Upper lobe of left lung (tissue), 6 donors: Measurements from ENCODE around the gene DPP6. TPM values are rescaled to one million over a fixed set of nuclear protein-coding genes. Genes with fewer than 3 reads are reported as not detected.

Experiments
- ATAC-seq, 2 donors: fragments of 200-7000 bp; cut with Tn5 transposase; one replicate each; pipeline ENCODE4 v1.9.1; 2022; ENCODE audit warnings: mild to moderate bottlenecking in 2 of 2, moderate library complexity in 2 of 2; ENCODE audit not compliant: low FRiP score in 2 of 2
- DNase-seq, 2 donors: peaks; one replicate each; pipeline ENCODE4 v3.0.0-alpha.2; 2019 to 2020
- H3K27ac ChIP-seq, 4 donors: fragments of 200-600 bp; sonication (generic); one replicate each; pipeline ENCODE4 v1.5.1; 2016 to 2019
- H3K27me3 ChIP-seq, 4 donors: fragments of 200-600 bp; sonication (generic); one replicate each; pipeline ENCODE4 v1.5.1; 2017 to 2019
- H3K36me3 ChIP-seq, 4 donors: fragments of 200-600 bp; sonication (generic); one replicate each; pipeline ENCODE4 v1.5.1; 2016 to 2019
- H3K4me1 ChIP-seq, 4 donors: fragments of 200-600 bp; sonication (generic); one replicate each; pipeline ENCODE4 v1.5.1; 2018 to 2019
- H3K4me3 ChIP-seq, 4 donors: fragments of 200-600 bp; sonication (generic); one replicate each; pipeline ENCODE4 v1.5.1; 2017 to 2019; ENCODE audit warnings: mild to moderate bottlenecking in 2 of 4, moderate library complexity in 1 of 4
- H3K9me3 ChIP-seq, 4 donors: fragments of 200-600 bp; sonication (generic); one replicate each; pipeline ENCODE4 v1.5.1; 2018 to 2019
- EP300 ChIP-seq, 4 donors: sonication (generic); formaldehyde crosslinking; IDR thresholded peaks; one replicate each; pipeline ENCODE4 v1.5.1; 2017; ENCODE audit warnings: antibody characterized with exemption in 4 of 4, control low read depth in 2 of 4
- POLR2A ChIP-seq, 4 donors: fragments of 450-650 bp; IDR thresholded peaks; one replicate each; pipeline ENCODE4 v1.5.1; 2016 to 2017; ENCODE audit warnings: antibody characterized with exemption in 4 of 4, mild to moderate bottlenecking in 2 of 4
- POLR2AphosphoS5 ChIP-seq, 2 donors: sonication (generic); formaldehyde crosslinking; IDR thresholded peaks; one replicate each; pipeline ENCODE4 v1.5.1; 2017; ENCODE audit warnings: antibody characterized with exemption in 2 of 2
- WGBS, 2 donors: methylation state at CpG; one replicate each; pipeline ENCODE4 v1.1.5; 2017 to 2018; 5-methylcytosine and 5-hydroxymethylcytosine counted together
- total RNA-seq, 6 donors: library from RNA; depleted of rRNA in 4 of 6; stranded (reverse); fragments of >200 nt in 4 of 6; gene quantifications; one replicate each; pipeline versions ENCODE4 v1.1.0 to v1.2.1, GENCODE V29; 2016 to 2021
- TF ChIP-seq, protein P1 (sequence below), 6 experiments: fragments of 450-650 bp in 4 of 6; fragments of 200-600 bp in 2 of 6; sonication (generic) in 2 of 6; IDR thresholded peaks; one replicate each; pipeline ENCODE4 v1.5.1; 2016 to 2019; ENCODE audit warnings: antibody characterized with exemption in 6 of 6
- donor health status: DM: no; HTN: no; CAD: no; lungs with moderate emphysema.
- donor health status: DM: no; HTN: yes; CAD: no; lungs with severe emphysema.

DPP6 gene
- total RNA-seq, 6 donors from 2014 or later: 0.49 to 3.1 (median 0.86) TPM; not detected in 2

DNA sequence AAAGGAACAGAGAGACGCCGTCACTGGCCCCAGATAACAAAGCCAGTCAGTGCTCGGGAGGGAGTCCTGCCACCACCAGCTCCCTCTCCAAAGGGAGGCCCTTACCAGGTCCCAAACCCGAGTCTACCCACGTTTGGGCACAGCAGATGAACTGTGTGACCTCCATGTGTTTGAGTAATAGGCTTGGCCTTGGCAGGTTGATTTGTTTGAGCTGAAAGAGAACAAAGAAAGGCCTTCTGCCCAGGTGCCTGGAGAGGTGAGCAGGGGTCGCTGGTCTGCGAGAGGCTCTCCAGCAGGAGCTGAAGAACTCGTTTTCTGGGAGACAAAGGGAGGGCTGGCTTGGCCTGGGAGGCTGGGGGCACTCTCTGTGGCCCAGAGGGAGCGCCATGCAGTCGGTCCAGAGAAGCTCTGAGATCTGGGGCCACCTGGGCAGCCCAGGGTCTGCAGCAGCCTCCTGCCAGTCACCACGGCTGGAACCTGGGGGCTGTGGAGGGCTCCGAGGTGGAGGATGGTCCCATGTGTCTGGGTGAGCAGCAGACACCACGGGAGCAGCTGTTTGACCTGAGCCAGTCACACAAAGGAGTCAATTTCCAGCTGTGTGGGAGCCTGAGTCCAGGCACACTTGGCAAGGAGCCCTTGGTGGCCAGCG, 851.0 kb downstream of the DPP6 start:
- Histone ChIP-seq H3K4me3 (no peak overlapping the region), H3K36me3 (no peaks in the 10 kb centered on the region), H3K9me3 (no peaks in the 10 kb centered on the region), H3K27me3 (no peaks in the 10 kb centered on the region), H3K4me1 (no peaks in the 10 kb centered on the region), H3K27ac (no peak overlapping the region)
- DNase-seq: no peak
- ATAC-seq: no peak
- WGBS, 2 donors: 53 to 55% methylated on average over 12 of the region's 14 CpGs
- no peak for TF ChIP-seq EP300 (IDR thresholded peaks at IDR 0.05)
- TF ChIP-seq, protein P1, sequence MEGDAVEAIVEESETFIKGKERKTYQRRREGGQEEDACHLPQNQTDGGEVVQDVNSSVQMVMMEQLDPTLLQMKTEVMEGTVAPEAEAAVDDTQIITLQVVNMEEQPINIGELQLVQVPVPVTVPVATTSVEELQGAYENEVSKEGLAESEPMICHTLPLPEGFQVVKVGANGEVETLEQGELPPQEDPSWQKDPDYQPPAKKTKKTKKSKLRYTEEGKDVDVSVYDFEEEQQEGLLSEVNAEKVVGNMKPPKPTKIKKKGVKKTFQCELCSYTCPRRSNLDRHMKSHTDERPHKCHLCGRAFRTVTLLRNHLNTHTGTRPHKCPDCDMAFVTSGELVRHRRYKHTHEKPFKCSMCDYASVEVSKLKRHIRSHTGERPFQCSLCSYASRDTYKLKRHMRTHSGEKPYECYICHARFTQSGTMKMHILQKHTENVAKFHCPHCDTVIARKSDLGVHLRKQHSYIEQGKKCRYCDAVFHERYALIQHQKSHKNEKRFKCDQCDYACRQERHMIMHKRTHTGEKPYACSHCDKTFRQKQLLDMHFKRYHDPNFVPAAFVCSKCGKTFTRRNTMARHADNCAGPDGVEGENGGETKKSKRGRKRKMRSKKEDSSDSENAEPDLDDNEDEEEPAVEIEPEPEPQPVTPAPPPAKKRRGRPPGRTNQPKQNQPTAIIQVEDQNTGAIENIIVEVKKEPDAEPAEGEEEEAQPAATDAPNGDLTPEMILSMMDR (IDR thresholded peaks at IDR 0.05): no peak
- no peak for TF ChIP-seq POLR2AphosphoS5 (IDR thresholded peaks at IDR 0.05)
- TF ChIP-seq POLR2A (IDR thresholded peaks at IDR 0.05): no peak

DNA sequence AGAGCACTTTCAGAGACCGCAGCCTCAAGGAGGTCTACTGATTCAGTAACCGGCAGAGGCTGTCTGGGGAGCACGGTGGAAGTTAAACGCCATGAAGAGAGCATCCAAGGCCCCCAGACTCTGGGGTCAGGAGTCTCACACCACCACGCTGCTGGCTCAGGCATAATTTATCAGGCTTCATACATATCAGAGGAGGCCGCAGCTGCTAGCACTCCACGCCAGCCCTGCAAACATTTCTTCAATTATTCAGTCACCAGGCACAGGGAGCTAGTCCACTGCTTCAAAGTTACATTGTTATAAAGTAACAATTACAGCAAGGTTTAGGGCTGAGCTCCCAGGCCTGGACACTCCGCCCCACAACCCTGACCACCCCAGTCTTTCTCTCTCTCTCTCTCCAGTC, 852.9 kb downstream of the DPP6 start:
- Histone ChIP-seq H3K9me3 (no peaks in the 10 kb centered on the region), H3K4me1 (no peaks in the 10 kb centered on the region), H3K36me3 (no peaks in the 10 kb centered on the region), H3K27ac (no peak overlapping the region), H3K4me3 (no peak overlapping the region), H3K27me3 (no peaks in the 10 kb centered on the region)
- ATAC-seq (no peak), DNase-seq (no peak)
- TF ChIP-seq, protein P1 (IDR thresholded peaks at IDR 0.05): no peak
- TF ChIP-seq POLR2A (IDR thresholded peaks at IDR 0.05) (no peak), POLR2AphosphoS5 (IDR thresholded peaks at IDR 0.05) (no peak), EP300 (IDR thresholded peaks at IDR 0.05) (no peak)
- 81 to 86% methylated on average over 6 to 8 of the region's 8 CpGs for WGBS, 2 donors

GRCh38 chr7:154905615-154906014, 853.4 kb downstream of the DPP6 start:
- DNase-seq (no peak), ATAC-seq (no peak)
- no peak overlapping the region for H3K27ac ChIP-seq
- H3K4me3 ChIP-seq: no peak overlapping the region
- no peaks in the 10 kb centered on the region for H3K36me3 ChIP-seq
- H3K4me1 ChIP-seq: no peaks in the 10 kb centered on the region
- no peaks in the 10 kb centered on the region for H3K27me3 ChIP-seq
- H3K9me3 ChIP-seq: peaks cover 0 to 2% (median 0%) of the 10 kb centered on the region in 4 donors
- no peak for TF ChIP-seq EP300 (IDR thresholded peaks at IDR 0.05)
- TF ChIP-seq, protein P1 (IDR thresholded peaks at IDR 0.05): no peak
- TF ChIP-seq POLR2AphosphoS5 (IDR thresholded peaks at IDR 0.05): no peak
- 81 to 88% methylated on average over 7 to 8 of the region's 8 CpGs for WGBS, 2 donors

DNA sequence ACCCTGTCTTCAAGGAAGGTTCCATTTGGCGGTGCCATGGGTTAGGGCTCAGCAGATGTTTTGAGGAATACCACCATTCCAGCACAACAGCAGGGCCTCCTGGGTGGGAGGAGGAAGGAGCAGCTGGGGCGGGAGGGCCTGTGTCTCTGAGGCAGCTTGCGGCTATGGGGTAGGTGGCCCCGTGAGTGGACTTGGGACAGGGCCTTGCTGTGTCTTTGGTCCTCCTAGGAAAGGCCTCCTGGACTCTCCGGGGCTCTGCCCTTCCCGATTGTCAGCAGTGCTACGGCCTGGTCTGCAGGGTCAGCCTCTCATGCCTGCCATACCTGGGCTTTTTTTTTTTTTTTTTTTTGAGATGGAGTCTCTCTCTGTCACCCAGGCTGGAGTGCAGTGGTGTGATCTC, 854.0 kb downstream of the DPP6 start:
- Histone ChIP-seq H3K4me1 (no peaks in the 10 kb centered on the region), H3K27me3 (no peaks in the 10 kb centered on the region), H3K4me3 (no peak overlapping the region), H3K9me3 (peaks cover 0 to 8% (median 3%) of the 10 kb centered on the region in 4 donors), H3K36me3 (no peaks in the 10 kb centered on the region), H3K27ac (no peak overlapping the region)
- TF ChIP-seq POLR2A (IDR thresholded peaks at IDR 0.05): no peak
- WGBS, 2 donors: 91 to 95% methylated on average over 6 to 7 of the region's 7 CpGs
- ATAC-seq (no peak), DNase-seq (no peak)

DNA sequence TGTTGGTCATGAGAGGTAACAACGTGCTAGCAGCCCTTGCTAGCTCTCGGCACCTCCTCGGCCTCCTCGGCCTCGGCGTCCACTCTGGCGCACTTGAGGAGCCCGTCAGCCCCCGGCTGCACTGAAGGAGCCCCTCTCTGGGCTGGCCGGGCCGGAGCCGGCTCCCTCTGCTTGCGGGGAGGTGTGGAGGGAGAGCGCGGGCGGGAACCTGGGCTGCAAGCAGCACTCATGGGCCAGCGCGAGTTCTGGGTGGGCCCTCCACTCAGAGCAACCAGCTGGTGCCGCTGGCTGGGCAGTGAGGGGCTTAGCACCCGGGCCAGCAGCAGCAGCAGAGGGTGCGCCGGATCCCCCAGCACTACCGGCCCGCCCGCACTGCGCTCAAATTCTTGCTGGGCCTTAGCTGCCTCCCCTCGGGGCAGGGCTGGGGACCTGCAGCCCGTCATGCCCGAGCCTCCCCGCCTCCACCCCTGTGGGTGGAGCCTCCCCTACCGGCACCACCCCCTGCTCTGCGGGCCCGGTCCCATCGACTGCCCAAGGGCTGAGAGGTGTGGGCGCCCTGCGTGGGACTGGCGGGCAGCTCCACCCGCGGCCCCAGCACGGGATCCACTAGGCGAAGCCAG, 854.6 kb downstream of the DPP6 start:
- DNase-seq: peak in 1 of 2 donors; percentile 81
- H3K9me3 ChIP-seq: peaks cover 0 to 9% (median 3%) of the 10 kb centered on the region in 4 donors
- TF ChIP-seq POLR2AphosphoS5 (IDR thresholded peaks at IDR 0.05) (no peak), EP300 (IDR thresholded peaks at IDR 0.05) (no peak)
- TF ChIP-seq, protein P1 (IDR thresholded peaks at IDR 0.05): no peak
- H3K36me3 ChIP-seq: no peaks in the 10 kb centered on the region
- H3K4me3 ChIP-seq: no peak overlapping the region
- WGBS, 2 donors: 96% methylated on average over 13 to 39 of the region's 41 CpGs
- no peaks in the 10 kb centered on the region for H3K27me3 ChIP-seq
- H3K4me1 ChIP-seq: no peaks in the 10 kb centered on the region
- no peak for ATAC-seq
- H3K27ac ChIP-seq: no peak overlapping the region
